GM12892 (cell line): ENCODE results near the gene OXA1L.
"Not testable (repeated sequence)": the region's sequence is repeated elsewhere in the genome, so short reads cannot be mapped to it uniquely, and the experiment has no call there.

Experiments used
- DNase-seq: peaks from one replicate; pipeline ENCODE4 v3.0.0; 2011; ENCODE audit not compliant: insufficient read length
- FAIRE-seq: peaks from 2 replicates; lab custom pipeline; 2011; peaks lifted over from hg19 to GRCh38; lab: Jason Lieb, UNC
- POLR2A ChIP-seq: IDR thresholded peaks from 2 replicates; pipeline ENCODE4 v1.6.1; 2011; ENCODE audit warnings: low read depth, low read length, control low read depth
- POLR2AphosphoS5 ChIP-seq: IDR thresholded peaks from 2 replicates; pipeline ENCODE4 v1.6.1; 2011; ENCODE audit warnings: low read depth, low read length, control low read depth
- TAF1 ChIP-seq: IDR thresholded peaks from 2 replicates; pipeline ENCODE4 v1.6.1; 2011; ENCODE audit warnings: low read depth, mild to moderate bottlenecking, control low read depth, low read length, borderline replicate concordance

The OXA1L gene

DNA sequence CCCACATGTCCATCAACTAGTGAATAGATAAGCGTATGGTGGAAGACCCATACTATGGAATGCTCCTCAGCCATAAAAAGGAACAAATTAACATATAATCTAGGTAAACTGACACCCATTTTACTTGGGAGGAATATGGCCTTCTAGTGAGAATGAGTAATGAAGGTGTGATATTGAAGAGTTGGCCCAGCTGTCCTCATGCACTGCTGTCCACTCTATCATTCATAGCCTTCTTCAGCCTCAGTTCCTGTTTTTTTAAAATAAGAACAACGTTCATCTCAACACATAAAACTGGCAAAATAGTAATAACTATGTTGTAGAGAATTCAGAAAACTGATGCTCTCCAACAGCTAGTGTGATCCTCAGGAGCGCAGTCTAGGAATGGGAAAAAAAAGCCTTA is 26.5 kb upstream of the OXA1L start:
- DNase-seq (no peak), FAIRE-seq (no peak)
- TF ChIP-seq TAF1 (no peak), POLR2AphosphoS5 (no peak), POLR2A (no peak)

DNA sequence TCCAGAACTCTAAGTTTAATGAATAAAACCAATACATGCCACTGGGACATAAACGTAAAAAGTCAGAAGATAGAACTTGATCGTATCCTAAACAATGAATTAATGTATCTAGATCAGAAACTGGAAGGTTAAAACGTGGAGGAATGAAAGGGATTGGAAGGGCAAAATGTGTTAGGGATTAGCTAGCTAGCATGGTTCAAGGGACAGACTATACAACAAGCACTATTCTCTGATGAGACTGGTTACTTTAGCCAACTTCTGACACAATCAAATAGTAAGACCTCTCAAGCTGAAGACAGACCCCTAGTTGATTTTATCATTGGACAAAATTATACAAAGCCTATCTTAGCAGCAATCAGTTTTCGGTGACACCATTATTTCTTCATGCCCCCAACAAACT is 18.7 kb upstream of the OXA1L start:
- FAIRE-seq (no peak), DNase-seq (no peak)
- no peak for TF ChIP-seq TAF1
- no peak for TF ChIP-seq POLR2AphosphoS5
- TF ChIP-seq POLR2A = no peak

DNA sequence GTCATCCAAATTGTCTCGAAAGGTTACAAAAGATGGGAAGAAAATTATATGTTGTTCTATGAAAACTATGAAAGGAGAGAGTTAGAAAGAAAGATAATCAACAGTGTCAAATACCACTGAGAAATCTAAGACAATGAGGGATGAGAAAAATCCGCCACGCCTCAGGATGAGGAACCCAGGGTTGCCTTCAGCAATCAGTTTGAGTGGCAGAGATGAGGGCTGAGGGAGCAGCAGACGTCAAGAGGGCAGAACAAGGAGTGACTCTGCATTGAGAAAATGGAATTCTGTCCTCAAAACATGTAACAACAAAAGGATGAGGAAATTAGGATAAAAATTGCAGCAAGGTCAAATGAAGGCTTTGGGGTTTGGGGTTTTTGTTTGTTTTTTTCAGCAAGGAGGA is 18.3 kb upstream of the OXA1L start:
- FAIRE-seq = no peak
- no peak for DNase-seq
- TF ChIP-seq TAF1 = no peak
- no peak for TF ChIP-seq POLR2A
- no peak for TF ChIP-seq POLR2AphosphoS5

DNA sequence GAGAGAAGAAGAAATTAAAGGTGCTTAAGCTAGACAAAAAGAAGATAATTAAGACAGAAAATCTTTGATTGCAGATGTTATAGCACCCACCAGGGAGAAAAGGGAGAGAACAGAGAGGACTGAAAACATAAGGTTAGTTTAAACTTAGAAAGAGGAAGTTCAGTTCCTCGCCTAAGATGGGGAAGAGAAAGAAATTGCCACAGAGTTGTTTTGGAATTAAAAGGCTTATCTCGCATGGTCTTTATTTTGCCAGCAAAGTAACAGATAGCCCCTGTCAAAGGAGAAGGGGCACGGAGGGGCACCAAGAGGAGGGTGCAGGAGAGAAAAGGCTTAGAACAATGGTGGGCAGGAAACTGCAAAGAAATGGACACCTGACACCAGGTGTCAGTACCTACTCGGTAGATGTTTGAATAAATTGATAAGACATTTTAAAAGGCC is 17.8 kb upstream of the OXA1L start:
- FAIRE-seq = peak; percentile 84
- DNase-seq = peak; percentile 30
- TF ChIP-seq TAF1 (no peak), POLR2AphosphoS5 (no peak), POLR2A (no peak)

DNA sequence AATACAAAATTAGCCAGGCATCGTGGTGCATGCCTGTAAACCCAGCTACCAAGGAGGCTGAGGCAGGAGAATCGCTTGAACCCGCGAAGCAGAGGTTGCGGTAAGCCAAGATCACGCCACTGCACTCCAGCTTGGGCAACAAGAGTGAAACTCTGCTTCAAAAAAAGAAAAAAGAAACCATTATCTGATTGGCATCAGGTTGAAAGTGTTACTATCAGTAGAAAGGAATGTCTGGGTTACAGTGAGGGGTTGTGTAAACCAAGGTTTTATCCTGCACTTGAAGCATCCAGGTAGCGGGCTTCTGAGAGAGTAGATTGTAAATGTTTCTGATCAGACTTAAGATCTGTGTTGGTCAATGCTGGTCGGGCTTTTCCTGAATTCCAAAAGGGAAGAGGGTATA is 14.1 kb upstream of the OXA1L start:
- no peak for DNase-seq
- TF ChIP-seq TAF1 (no peak), POLR2A (no peak), POLR2AphosphoS5 (no peak)
- no peak for FAIRE-seq

DNA sequence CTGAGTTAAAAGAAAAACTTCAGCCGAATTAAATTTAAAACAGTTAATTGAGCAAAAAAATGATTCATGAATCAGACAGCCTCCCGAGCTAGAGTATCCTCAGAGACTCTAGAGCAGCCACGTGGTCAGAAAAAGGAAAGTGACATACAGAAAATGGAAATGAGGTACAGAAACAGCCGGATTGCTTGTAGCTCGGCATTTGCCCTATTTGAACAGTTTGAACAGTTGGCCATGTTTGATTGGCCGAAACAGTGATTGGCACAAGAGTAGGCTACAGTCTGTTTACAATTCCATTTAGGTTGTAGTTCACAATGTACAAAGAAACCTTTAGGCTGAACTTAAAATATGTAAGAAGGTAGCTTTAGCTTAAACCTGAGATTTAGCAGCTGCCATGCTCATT is 12.9 kb upstream of the OXA1L start:
- no peak for TF ChIP-seq TAF1
- no peak for TF ChIP-seq POLR2AphosphoS5
- no peak for TF ChIP-seq POLR2A
- FAIRE-seq (peak; percentile 21), DNase-seq (no peak)

DNA sequence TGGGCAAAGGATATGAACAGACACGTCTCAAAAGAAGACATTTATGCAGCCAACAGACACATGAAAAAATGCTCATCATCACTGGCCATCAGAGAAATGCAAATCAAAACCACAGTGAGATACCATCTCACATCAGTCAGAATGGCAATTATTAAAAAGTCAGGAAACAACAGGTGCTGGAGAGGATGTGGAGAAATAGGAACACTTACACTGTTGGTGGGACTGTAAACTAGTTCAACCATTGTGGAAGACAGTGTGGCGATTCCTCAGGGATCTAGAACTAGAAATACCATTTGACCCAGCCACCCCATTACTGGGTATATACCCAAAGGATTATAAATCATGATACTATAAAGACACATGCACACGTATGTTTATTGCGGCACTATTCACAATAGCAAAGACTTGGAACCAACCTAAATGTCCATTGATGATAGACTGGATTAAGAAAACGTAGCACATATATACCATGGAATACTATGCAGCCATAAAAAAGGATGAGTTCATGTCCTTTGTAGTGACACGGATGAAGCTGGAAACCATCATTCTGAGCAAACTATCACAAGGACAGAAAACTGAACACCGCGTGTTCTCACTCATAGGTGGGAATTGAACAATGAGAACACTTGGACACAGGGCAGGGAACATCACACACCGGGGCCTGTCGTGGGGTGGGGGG is 8.4 kb upstream of the OXA1L start:
- FAIRE-seq, DNase-seq: not testable (repeated sequence)

DNA sequence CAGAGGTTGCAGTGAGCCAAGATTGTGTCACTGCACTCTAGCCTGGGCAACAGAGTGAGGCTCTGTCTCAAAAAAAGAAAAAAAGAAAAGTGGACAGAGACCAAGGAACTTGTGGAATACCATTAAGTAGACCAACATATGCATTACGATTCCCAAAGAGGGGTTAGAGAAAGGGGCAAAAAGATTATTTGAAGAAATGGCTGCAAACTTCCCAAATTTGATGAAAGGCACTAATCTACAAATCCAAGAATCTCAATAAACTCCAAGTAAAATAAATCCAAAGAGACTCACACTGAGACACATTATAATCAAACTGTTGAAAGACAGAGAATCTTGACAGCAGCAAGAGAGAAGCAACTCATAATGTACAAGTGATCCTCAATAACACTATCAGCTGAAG is 4.8 kb upstream of the OXA1L start:
- no peak for DNase-seq
- FAIRE-seq = no peak
- TF ChIP-seq POLR2A (no peak), TAF1 (no peak), POLR2AphosphoS5 (no peak)

DNA sequence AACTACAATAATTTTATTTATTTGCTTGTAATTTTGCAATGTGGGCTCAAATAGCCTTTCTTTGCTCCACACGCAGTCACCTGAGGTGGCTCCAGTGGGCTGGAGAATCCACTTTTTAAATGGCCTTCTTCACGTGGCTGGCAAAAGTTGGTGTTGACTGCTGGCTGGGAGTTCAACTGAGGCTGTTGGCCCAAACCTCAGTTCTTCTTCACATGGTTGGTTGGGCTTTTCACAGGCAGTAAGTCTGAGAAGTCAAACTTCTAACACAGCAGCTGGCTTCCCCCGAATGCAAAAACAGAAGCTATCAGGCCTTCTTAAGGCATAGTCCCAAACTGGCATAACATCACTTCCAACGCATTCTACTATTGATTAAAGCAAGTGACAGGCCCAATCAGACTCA is 2.1 kb upstream of the OXA1L start:
- no peak for DNase-seq
- TF ChIP-seq POLR2A (no peak), TAF1 (no peak), POLR2AphosphoS5 (no peak)
- no peak for FAIRE-seq

DNA sequence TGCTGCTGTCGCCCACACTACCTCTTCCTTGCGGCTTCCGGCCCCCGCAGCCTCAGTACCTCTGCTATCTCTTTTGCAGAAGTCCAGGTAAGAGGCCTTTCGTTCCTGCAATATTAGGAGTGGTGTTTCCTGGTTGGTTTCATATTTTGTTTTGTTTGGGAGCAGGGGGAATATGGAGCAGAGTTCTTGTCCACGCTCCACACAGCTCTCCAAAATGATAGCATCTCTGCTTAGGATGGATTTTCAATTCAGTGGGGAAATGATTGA is 768 bp downstream of the OXA1L start:
- no peak for TF ChIP-seq POLR2A
- no peak for TF ChIP-seq POLR2AphosphoS5
- TF ChIP-seq TAF1 = no peak
- FAIRE-seq (no peak), DNase-seq (no peak)

DNA sequence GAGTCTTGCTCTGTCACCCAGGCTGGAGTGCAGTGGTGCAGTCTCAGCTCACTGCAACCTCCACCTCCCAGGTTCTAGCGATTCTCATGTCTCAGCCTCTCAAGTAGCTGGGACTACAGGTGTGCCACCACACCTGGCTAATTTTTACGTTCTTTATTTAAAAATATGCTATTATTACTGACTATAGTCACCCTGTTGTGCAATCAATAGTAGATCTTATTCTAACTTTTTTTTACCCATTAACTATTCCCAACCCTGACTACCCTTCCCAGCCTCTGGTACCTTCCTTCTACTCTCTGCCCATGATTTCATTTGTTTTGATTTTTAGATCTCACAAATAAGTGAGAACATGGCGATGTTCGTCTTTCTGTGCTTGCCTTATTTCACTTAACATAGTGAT is 2.5 kb downstream of the OXA1L start:
- no peak for TF ChIP-seq POLR2AphosphoS5
- no peak for TF ChIP-seq POLR2A
- no peak for TF ChIP-seq TAF1
- FAIRE-seq (no peak), DNase-seq (no peak)

DNA sequence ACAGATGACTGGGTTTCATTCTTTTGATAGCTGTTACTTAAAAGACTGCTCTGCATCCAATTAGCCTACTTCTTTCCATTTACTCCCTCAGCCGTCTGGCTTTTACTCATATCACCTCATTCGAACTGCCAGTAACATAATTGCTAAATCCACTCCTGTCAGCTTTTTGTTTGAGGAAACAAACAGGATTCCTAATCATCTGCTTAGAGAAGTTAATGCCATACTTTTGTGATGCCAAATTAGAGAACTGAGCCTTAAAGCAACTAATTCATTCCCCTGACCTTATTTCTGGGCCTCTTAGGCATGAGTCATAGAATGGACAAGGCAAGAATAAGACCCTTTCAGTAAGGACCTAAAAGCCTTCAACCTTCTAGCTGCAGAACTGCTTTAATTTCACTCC is 2.9 kb downstream of the OXA1L start:
- DNase-seq = no peak
- TF ChIP-seq POLR2A (no peak), POLR2AphosphoS5 (no peak), TAF1 (no peak)
- no peak for FAIRE-seq

DNA sequence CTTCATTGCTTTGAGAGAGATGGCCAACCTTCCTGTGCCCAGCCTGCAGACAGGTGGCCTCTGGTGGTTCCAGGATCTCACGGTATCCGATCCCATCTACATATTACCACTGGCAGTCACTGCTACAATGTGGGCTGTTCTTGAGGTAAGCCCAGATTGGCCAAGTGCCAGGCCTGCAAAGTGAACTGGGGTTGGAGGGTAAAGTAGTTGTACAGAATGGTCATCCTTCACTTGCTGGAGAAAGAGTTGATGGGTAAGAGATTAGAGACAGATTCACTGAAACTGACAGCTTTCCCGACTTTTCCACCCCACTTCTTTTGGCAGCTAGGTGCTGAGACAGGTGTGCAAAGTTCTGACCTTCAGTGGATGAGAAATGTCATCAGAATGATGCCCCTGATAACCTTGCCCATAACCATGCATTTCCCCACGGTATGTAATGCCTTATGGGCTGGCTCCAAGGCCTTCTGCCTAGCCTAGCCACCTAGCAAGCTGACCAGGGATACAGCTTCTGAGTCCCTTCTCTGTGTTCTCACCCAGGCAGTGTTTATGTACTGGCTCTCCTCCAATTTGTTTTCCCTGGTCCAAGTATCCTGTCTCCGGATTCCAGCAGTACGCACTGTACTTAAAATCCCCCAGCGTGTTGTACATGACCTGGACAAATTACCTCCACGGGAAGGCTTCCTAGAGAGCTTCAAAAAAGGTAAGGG is 4.1 kb downstream of the OXA1L start:
- FAIRE-seq = no peak
- TF ChIP-seq POLR2AphosphoS5 = no peak
- no peak for TF ChIP-seq TAF1
- no peak for TF ChIP-seq POLR2A

More for the DNA sequence above, 4.1 kb downstream of the OXA1L start:
- DNase-seq = no peak
